DND-41 (cell line): Measurements from ENCODE around the gene TMEM106C.

Experiments used
- ATAC-seq: fragments of 200-7000 bp; cut with Tn5 transposase; 3 replicates; pipeline ENCODE4 v1.9.1; 2021; ENCODE audit warnings: low read depth; ENCODE audit not compliant: insufficient read depth
- DNase-seq: peaks from one replicate; pipeline ENCODE4 v3.0.0-alpha.2; 2020
- H2AFZ ChIP-seq: 2 replicates; pipeline ENCODE4 v1.6.0; 2012; ENCODE audit warnings: low read depth, low read length
- H3K27ac ChIP-seq: 2 replicates; pipeline ENCODE4 v1.5.1; 2012; ENCODE audit warnings: low read length, inconsistent platforms
- H3K27me3 ChIP-seq: fragments of 200-600 bp; sonication (generic); 2 replicates; pipeline ENCODE4 v1.6.0; 2012; ENCODE audit warnings: low read length, mild to moderate bottlenecking, inconsistent platforms; ENCODE audit not compliant: insufficient read depth, poor library complexity
- H3K36me3 ChIP-seq: 2 replicates; pipeline ENCODE4 v1.5.1; 2012; ENCODE audit warnings: low read length, inconsistent platforms; ENCODE audit not compliant: insufficient read depth
- H3K4me1 ChIP-seq: 2 replicates; pipeline ENCODE4 v1.5.1; 2012; ENCODE audit warnings: mild to moderate bottlenecking, low read length; ENCODE audit not compliant: insufficient read depth
- H3K4me2 ChIP-seq: 2 replicates; pipeline ENCODE4 v1.6.0; 2012; ENCODE audit warnings: mild to moderate bottlenecking, moderate library complexity, low read length, inconsistent platforms; ENCODE audit not compliant: insufficient read depth
- H3K4me3 ChIP-seq, 2 experiments: fragments of 200-600 bp in 1 of 2; shearing (Covaris generic) in 1 of 2; 2 replicates each; pipeline ENCODE4 v1.5.1; 2012 to 2016; ENCODE audit warnings: inconsistent platforms in 2 of 2, low read length in 2 of 2, mild to moderate bottlenecking in 2 of 2, low read depth in 1 of 2, moderate library complexity in 1 of 2
- H3K79me2 ChIP-seq: 2 replicates; pipeline ENCODE4 v1.6.0; 2012; ENCODE audit warnings: low read length, inconsistent platforms; ENCODE audit not compliant: insufficient read depth
- H3K9ac ChIP-seq: 2 replicates; pipeline ENCODE4 v1.6.0; 2012; ENCODE audit warnings: low read depth, mild to moderate bottlenecking, inconsistent platforms, low read length, moderate library complexity
- H3K9me3 ChIP-seq: 2 replicates; pipeline ENCODE4 v1.5.1; 2012; ENCODE audit warnings: low read length, moderate library complexity, mild to moderate bottlenecking, inconsistent platforms; ENCODE audit not compliant: insufficient read depth, severe bottlenecking
- H4K20me1 ChIP-seq: 2 replicates; pipeline ENCODE4 v1.6.0; 2012; ENCODE audit warnings: low read length; ENCODE audit not compliant: insufficient read depth
- CTCF ChIP-seq: IDR thresholded peaks from 2 replicates; pipeline ENCODE4 v1.5.1; 2012; ENCODE audit warnings: borderline replicate concordance, low read length, moderate library complexity, mild to moderate bottlenecking; ENCODE audit not compliant: poor library complexity, severe bottlenecking; ENCODE audit errors: extremely low read depth
- EZH2 ChIP-seq: IDR thresholded peaks from 3 replicates; pipeline ENCODE4 v1.6.1; 2012; ENCODE audit warnings: borderline replicate concordance, low read depth, mild to moderate bottlenecking, moderate library complexity, low read length, inconsistent platforms; ENCODE audit not compliant: severe bottlenecking

Gene TMEM106C

GRCh38 chr12:47979686-47980085 lies 16.3 kb downstream of the TMEM106C start:
- TF ChIP-seq EZH2 (no peak), CTCF (no peak)
- ATAC-seq = no peak
- H3K9me3 ChIP-seq = no peaks in the 10 kb centered on the region
- H3K27ac ChIP-seq = no peak overlapping the region
- peaks cover 3% of the 10 kb centered on the region; the same call in 1 of the 2 replicates for H4K20me1 ChIP-seq
- no peaks in the 10 kb centered on the region for H3K27me3 ChIP-seq
- H3K9ac ChIP-seq = no peak overlapping the region
- no peaks in the 10 kb centered on the region for H3K4me1 ChIP-seq
- H2AFZ ChIP-seq = no peak overlapping the region
- H3K4me3 ChIP-seq = no peak overlapping the region
- DNase-seq = no peak
- no peaks in the 10 kb centered on the region for H3K36me3 ChIP-seq
- no peaks in the 10 kb centered on the region for H3K79me2 ChIP-seq
- no peak overlapping the region for H3K4me2 ChIP-seq

GRCh38 chr12:47980197-47980596 lies 16.8 kb downstream of the TMEM106C start:
- no peak overlapping the region for H3K4me2 ChIP-seq

GRCh38 chr12:47980779-47981495 lies 17.5 kb downstream of the TMEM106C start:
- Histone ChIP-seq H3K4me3 (no peak overlapping the region), H3K9me3 (no peaks in the 10 kb centered on the region), H3K27me3 (no peaks in the 10 kb centered on the region), H4K20me1 (peaks cover 3% of the 10 kb centered on the region; the same call in 1 of the 2 replicates), H3K36me3 (no peaks in the 10 kb centered on the region), H3K79me2 (no peaks in the 10 kb centered on the region), H2AFZ (no peak overlapping the region), H3K4me1 (no peaks in the 10 kb centered on the region), H3K4me2 (no peak overlapping the region), H3K9ac (no peak overlapping the region), H3K27ac (no peak overlapping the region)
- no peak for DNase-seq
- TF ChIP-seq EZH2 (no peak), CTCF (no peak)
- no peak for ATAC-seq

More at GRCh38 chr12:47980197-47980596, 16.8 kb downstream of the TMEM106C start:
- TF ChIP-seq CTCF = no peak
- TF ChIP-seq EZH2 = no peak
- no peaks in the 10 kb centered on the region for H3K36me3 ChIP-seq
- H3K4me3 ChIP-seq = no peak overlapping the region
- no peaks in the 10 kb centered on the region for H3K4me1 ChIP-seq
- H2AFZ ChIP-seq = no peak overlapping the region
- no peaks in the 10 kb centered on the region for H3K27me3 ChIP-seq
- H3K9me3 ChIP-seq = no peaks in the 10 kb centered on the region
- H3K27ac ChIP-seq = no peak overlapping the region
- H3K79me2 ChIP-seq = no peaks in the 10 kb centered on the region
- peaks cover 3% of the 10 kb centered on the region; the same call in 1 of the 2 replicates for H4K20me1 ChIP-seq
- H3K9ac ChIP-seq = no peak overlapping the region
- ATAC-seq (no peak), DNase-seq (no peak)
